Neural progenitor cell (in vitro differentiated cells): ENCODE results near the gene FBLN7. TPM values are rescaled to one million over a fixed set of nuclear protein-coding genes. Genes with fewer than 3 reads are reported as not detected.
A peak's percentile ranks its signal among the peaks of the same experiment; 100 is the strongest.

ENCODE experiments used
- DNase-seq: peaks from one replicate; pipeline ENCODE4 v3.0.0-alpha.2; 2016; ENCODE audit warnings: low spot score
- H2AFZ ChIP-seq: fragments of 200-600 bp; sonication (generic); replicated peaks from 2 replicates; pipeline ENCODE4 v1.6.1; 2016; ENCODE audit warnings: antibody characterized with exemption
- H3F3A ChIP-seq: fragments of 200-600 bp; sonication (generic); 2 replicates; pipeline ENCODE4 v1.6.1; 2016; ENCODE audit warnings: antibody characterized with exemption, low read depth
- H3K27ac ChIP-seq: fragments of 200-600 bp; sonication (generic); 2 replicates; pipeline ENCODE4 v1.5.1; 2016; ENCODE audit warnings: mild to moderate bottlenecking
- H3K27me3 ChIP-seq: fragments of 200-600 bp; sonication (generic); 2 replicates; pipeline ENCODE4 v1.6.1; 2016; ENCODE audit warnings: mild to moderate bottlenecking, moderate library complexity
- H3K36me3 ChIP-seq: fragments of 200-600 bp; sonication (generic); 2 replicates; pipeline ENCODE4 v1.5.1; 2016
- H3K4me1 ChIP-seq: fragments of 200-600 bp; sonication (generic); 2 replicates; pipeline ENCODE4 v1.6.1; 2016; ENCODE audit warnings: mixed run types
- H3K4me2 ChIP-seq: fragments of 200-600 bp; sonication (generic); 2 replicates; pipeline ENCODE4 v1.6.1; 2016
- H3K4me3 ChIP-seq: fragments of 200-600 bp; sonication (generic); 2 replicates; pipeline ENCODE4 v1.5.1; 2016
- H3K79me2 ChIP-seq: fragments of 200-600 bp; sonication (generic); 2 replicates; pipeline ENCODE4 v1.6.1; 2016; ENCODE audit warnings: low read depth
- H3K9ac ChIP-seq: fragments of 200-600 bp; sonication (generic); 2 replicates; pipeline ENCODE4 v1.6.1; 2016
- H3K9me3 ChIP-seq: fragments of 200-600 bp; sonication (generic); 2 replicates; pipeline ENCODE4 v1.5.1; 2016; ENCODE audit warnings: low read depth
- H4K20me1 ChIP-seq: fragments of 200-600 bp; sonication (generic); 2 replicates; pipeline ENCODE4 v1.6.1; 2016; ENCODE audit warnings: low read depth
- H3K27ac Mint-ChIP-seq: 3 replicates; pipeline ENCODE4 v1.8.0; 2021; ENCODE audit warnings: mixed read lengths
- H3K27me3 Mint-ChIP-seq: 2 replicates; pipeline ENCODE4 v1.8.0; 2022; ENCODE audit warnings: low read depth, mild to moderate bottlenecking, inconsistent platforms, moderate library complexity, mixed read lengths; ENCODE audit not compliant: insufficient read depth
- H3K36me3 Mint-ChIP-seq: 3 replicates; pipeline ENCODE4 v1.8.0; 2021; ENCODE audit warnings: mixed read lengths
- H3K4me1 Mint-ChIP-seq: 3 replicates; pipeline ENCODE4 v1.8.0; 2021; ENCODE audit warnings: mixed read lengths
- H3K4me3 Mint-ChIP-seq: 3 replicates; pipeline ENCODE4 v1.8.0; 2021; ENCODE audit warnings: mild to moderate bottlenecking, moderate library complexity, mixed read lengths
- H3K9me3 Mint-ChIP-seq: 3 replicates; pipeline ENCODE4 v1.8.0; 2020; ENCODE audit warnings: mixed read lengths
- EZH2 ChIP-seq: fragments of 200-600 bp; sonication (generic); IDR thresholded peaks from 2 replicates; pipeline ENCODE4 v1.6.1; 2017; ENCODE audit warnings: antibody characterized with exemption, mild to moderate bottlenecking, moderate library complexity
- EZH2phosphoT487 ChIP-seq: fragments of 200-600 bp; sonication (generic); IDR thresholded peaks from 2 replicates; pipeline ENCODE4 v1.6.1; 2017; ENCODE audit warnings: antibody characterized with exemption
- total RNA-seq: library from RNA; depleted of rRNA; stranded (reverse); fragments of >200 nt; gene quantifications from 2 replicates; pipeline ENCODE4 v1.2.3, GENCODE V29; 2015; ENCODE audit warnings: low replicate concordance
- TF ChIP-seq, protein P1 (sequence below): fragments of 200-600 bp; sonication (generic); IDR thresholded peaks from 2 replicates; pipeline ENCODE4 v1.5.1; 2017; ENCODE audit warnings: antibody characterized with exemption, mild to moderate bottlenecking

The FBLN7 gene
- total RNA-seq, 1 donor from 2014 or later, result 7.8 TPM

DNA sequence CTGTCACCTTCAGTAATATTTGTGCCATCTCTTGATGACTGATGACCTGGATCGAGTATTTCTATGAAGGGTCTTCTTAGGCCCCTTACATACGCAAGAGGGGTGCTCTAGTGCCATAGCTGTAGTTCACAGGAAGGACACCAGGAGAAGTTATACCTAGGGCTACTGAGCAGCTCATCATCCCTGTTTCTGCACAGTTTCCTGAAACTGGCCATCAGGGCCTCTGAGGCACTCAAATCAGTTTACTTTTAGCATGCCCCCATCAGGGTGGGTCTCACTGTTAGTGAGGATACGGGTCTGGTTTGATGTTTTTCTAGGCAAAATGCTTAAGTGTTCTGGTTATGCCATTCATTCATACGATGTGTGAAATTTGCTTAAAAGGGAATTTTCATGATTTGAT is 20.0 kb upstream of the FBLN7 start:
- Histone ChIP-seq H3F3A (peaks cover 3% of the 10 kb centered on the region), H3K79me2 (no peaks in the 10 kb centered on the region), H3K4me1 (no peaks in the 10 kb centered on the region), H3K9me3 (no peaks in the 10 kb centered on the region), H4K20me1 (no peaks in the 10 kb centered on the region), H3K4me2 (no peak overlapping the region), H3K9ac (no peak overlapping the region), H3K27me3 (no peaks in the 10 kb centered on the region), H3K27ac (no peak overlapping the region), H3K36me3 (no peaks in the 10 kb centered on the region), H3K4me3 (no peak overlapping the region), H2AFZ (no peak overlapping the region)
- no peak overlapping the region for H3K27ac Mint-ChIP-seq
- H3K36me3 Mint-ChIP-seq, result peaks cover 7% of the 10 kb centered on the region
- H3K27me3 Mint-ChIP-seq, result no peaks in the 10 kb centered on the region
- H3K4me1 Mint-ChIP-seq, result no peaks in the 10 kb centered on the region
- DNase-seq, result peak; percentile 28
- no peak overlapping the region for H3K4me3 Mint-ChIP-seq
- no peaks in the 10 kb centered on the region for H3K9me3 Mint-ChIP-seq
- TF ChIP-seq, protein P1, sequence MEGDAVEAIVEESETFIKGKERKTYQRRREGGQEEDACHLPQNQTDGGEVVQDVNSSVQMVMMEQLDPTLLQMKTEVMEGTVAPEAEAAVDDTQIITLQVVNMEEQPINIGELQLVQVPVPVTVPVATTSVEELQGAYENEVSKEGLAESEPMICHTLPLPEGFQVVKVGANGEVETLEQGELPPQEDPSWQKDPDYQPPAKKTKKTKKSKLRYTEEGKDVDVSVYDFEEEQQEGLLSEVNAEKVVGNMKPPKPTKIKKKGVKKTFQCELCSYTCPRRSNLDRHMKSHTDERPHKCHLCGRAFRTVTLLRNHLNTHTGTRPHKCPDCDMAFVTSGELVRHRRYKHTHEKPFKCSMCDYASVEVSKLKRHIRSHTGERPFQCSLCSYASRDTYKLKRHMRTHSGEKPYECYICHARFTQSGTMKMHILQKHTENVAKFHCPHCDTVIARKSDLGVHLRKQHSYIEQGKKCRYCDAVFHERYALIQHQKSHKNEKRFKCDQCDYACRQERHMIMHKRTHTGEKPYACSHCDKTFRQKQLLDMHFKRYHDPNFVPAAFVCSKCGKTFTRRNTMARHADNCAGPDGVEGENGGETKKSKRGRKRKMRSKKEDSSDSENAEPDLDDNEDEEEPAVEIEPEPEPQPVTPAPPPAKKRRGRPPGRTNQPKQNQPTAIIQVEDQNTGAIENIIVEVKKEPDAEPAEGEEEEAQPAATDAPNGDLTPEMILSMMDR, result peak; percentile 21
- TF ChIP-seq EZH2phosphoT487, result no peak

DNA sequence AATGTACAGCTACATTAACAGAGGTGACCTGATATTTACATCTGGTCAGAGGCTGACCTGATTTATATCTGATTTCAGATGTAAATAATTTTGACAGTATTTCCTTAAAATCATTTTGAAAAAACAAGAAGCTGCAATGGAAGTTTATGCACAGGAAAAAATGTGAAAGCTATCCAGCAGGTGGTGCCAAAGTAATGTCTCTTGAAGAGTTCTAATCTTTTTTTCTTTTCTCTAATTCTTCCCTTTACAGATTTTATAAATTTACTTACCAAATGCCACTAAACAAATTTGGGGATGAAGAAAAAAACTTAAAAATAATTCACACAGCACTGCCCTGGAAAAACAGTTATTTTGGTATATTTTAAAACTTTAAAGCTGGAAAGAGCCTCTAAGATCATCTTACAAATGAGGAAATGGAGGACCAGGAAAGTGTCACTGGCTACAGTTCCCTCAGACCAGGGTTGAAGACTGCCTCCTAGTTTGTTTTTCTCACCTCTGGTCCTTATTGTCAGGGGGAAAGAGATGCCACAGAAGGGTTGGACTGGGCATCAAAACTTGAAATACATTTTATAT is 16.4 kb upstream of the FBLN7 start:
- no peak overlapping the region for H3K4me2 ChIP-seq
- H3K4me3 Mint-ChIP-seq, result no peak overlapping the region
- H3K36me3 Mint-ChIP-seq, result peaks cover 15% of the 10 kb centered on the region
- no peaks in the 10 kb centered on the region for H3K9me3 ChIP-seq
- no peak overlapping the region for H3K27ac ChIP-seq
- no peaks in the 10 kb centered on the region for H4K20me1 ChIP-seq
- peak; percentile 49 for DNase-seq
- H3K27me3 Mint-ChIP-seq, result no peaks in the 10 kb centered on the region
- TF ChIP-seq, protein P1, result peak; percentile 81
- TF ChIP-seq EZH2phosphoT487, result no peak
- peaks cover 4% of the 10 kb centered on the region for H3K9me3 Mint-ChIP-seq
- no peaks in the 10 kb centered on the region for H3K36me3 ChIP-seq
- no peak overlapping the region for H2AFZ ChIP-seq
- H3F3A ChIP-seq, result peaks cover 3% of the 10 kb centered on the region
- no peaks in the 10 kb centered on the region for H3K27me3 ChIP-seq
- no peak overlapping the region for H3K9ac ChIP-seq
- H3K4me1 ChIP-seq, result no peaks in the 10 kb centered on the region
- H3K79me2 ChIP-seq, result no peaks in the 10 kb centered on the region
- H3K4me3 ChIP-seq, result no peak overlapping the region
- H3K4me1 Mint-ChIP-seq, result no peaks in the 10 kb centered on the region
- H3K27ac Mint-ChIP-seq, result no peak overlapping the region

DNA sequence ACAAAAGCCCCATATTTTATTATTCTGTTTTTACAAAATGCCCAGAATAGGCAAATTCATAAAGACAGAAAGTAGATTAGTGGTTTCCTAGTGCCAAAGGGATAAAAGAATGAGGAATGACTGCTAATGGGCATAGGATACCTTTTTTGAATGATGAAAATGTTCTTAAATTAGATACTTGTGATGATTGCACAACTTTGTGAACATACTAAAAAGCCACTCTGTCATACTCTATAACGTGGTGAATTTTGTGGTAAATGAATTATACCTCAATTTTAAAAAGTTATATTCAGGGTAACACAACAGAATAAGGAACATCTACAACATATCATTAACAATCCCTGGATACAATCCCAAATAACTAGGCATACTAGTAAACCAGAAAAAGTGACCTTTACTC is 9.1 kb upstream of the FBLN7 start:
- H3K9me3 ChIP-seq, result no peaks in the 10 kb centered on the region
- H3K4me1 ChIP-seq, result no peaks in the 10 kb centered on the region
- no peak overlapping the region for H3K4me2 ChIP-seq
- H3K4me3 Mint-ChIP-seq, result no peak overlapping the region
- no peak overlapping the region for H3K9ac ChIP-seq
- H3K9me3 Mint-ChIP-seq, result peaks cover 23% of the 10 kb centered on the region
- no peak overlapping the region for H2AFZ ChIP-seq
- no peaks in the 10 kb centered on the region for H3F3A ChIP-seq
- H3K27ac Mint-ChIP-seq, result no peak overlapping the region
- H3K36me3 ChIP-seq, result no peaks in the 10 kb centered on the region
- no peaks in the 10 kb centered on the region for H3K4me1 Mint-ChIP-seq
- no peak for DNase-seq
- H3K27me3 Mint-ChIP-seq, result no peaks in the 10 kb centered on the region
- H4K20me1 ChIP-seq, result no peaks in the 10 kb centered on the region
- no peak overlapping the region for H3K4me3 ChIP-seq
- no peaks in the 10 kb centered on the region for H3K79me2 ChIP-seq
- no peak for TF ChIP-seq EZH2
- no peak for TF ChIP-seq EZH2phosphoT487
- H3K27ac ChIP-seq, result no peak overlapping the region
- H3K27me3 ChIP-seq, result no peaks in the 10 kb centered on the region
- H3K36me3 Mint-ChIP-seq, result peaks cover 6% of the 10 kb centered on the region

DNA sequence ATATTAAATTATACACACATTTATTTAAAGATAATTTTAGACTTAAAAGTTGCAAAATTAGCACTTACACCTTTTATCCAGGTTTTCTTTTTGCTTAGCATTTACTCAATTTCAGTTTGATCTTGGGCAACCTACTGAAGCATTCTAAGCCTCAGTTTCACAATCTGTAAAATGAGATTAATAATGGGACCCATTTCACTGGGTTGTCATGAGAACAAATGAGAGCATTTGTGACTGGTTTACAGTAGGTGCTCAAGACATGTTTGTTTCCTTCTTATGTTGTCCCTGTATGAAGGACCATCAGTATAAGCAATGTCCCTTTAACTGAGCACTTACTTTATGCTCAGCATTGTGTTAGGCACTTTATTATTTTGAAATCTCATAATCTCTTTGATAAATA is 4.8 kb upstream of the FBLN7 start:
- Mint-ChIP-seq H3K4me1 (peaks cover 13% of the 10 kb centered on the region), H3K4me3 (no peak overlapping the region), H3K27ac (no peak overlapping the region), H3K36me3 (no peaks in the 10 kb centered on the region), H3K27me3 (no peaks in the 10 kb centered on the region), H3K9me3 (peaks cover 9% of the 10 kb centered on the region)
- TF ChIP-seq EZH2, result no peak
- TF ChIP-seq EZH2phosphoT487, result no peak
- TF ChIP-seq, protein P1, result no peak
- Histone ChIP-seq H3K9ac (no peak overlapping the region), H3K36me3 (no peaks in the 10 kb centered on the region), H3K4me3 (no peak overlapping the region), H3K27ac (no peak overlapping the region), H3K9me3 (no peaks in the 10 kb centered on the region), H3K27me3 (peaks cover 24% of the 10 kb centered on the region), H3K79me2 (no peaks in the 10 kb centered on the region), H4K20me1 (no peaks in the 10 kb centered on the region), H3K4me2 (no peak overlapping the region), H3F3A (peaks cover 9% of the 10 kb centered on the region), H3K4me1 (peaks cover 5% of the 10 kb centered on the region), H2AFZ (no peak overlapping the region)
- DNase-seq, result no peak
